Measurements from ENCODE around the gene TNFRSF17. TPM values are rescaled to one million over a fixed set of nuclear protein-coding genes. Genes with fewer than 3 reads are reported as not detected.

The TNFRSF17 gene
- total and polyA plus RNA-seq, 2 donors (not counting 1 experiment from before 2014, with no cell fraction given) = not detected

GRCh38 chr16:11980136-11980844 lies 15.3 kb downstream of the TNFRSF17 start:
- Histone ChIP-seq H3K79me2 (ENCODE audit: control insufficient read depth, insufficient read depth, low read length) (peaks cover 13% of the 10 kb centered on the region), H3K9ac (ENCODE audit: insufficient read depth, low read length) (no peak overlapping the region)

GRCh38 chr16:11985250-11985649 lies 20.2 kb downstream of the TNFRSF17 start:
- no peak overlapping the region for H3K4me2 ChIP-seq (ENCODE audit: extremely low read depth, insufficient read depth, low read length)
- no peaks in the 10 kb centered on the region for H4K20me1 ChIP-seq (ENCODE audit: control insufficient read depth, extremely low read depth, insufficient read depth, low read length)
- no peak overlapping the region for H3K9ac ChIP-seq (ENCODE audit: insufficient read depth, low read length)
- H3K79me2 ChIP-seq (ENCODE audit: control insufficient read depth, insufficient read depth, low read length) = peaks cover 4% of the 10 kb centered on the region
- no peak overlapping the region for H3K4me3 ChIP-seq (replicated peaks in 1 of 4; ENCODE audit: control extremely low read depth in 1 of 4, insufficient read depth in 1 of 4, low read depth in 3 of 4, low read length in 4 of 4)
- no peaks in the 10 kb centered on the region for H3K4me1 ChIP-seq (ENCODE audit: control insufficient read depth, extremely low read depth, insufficient read depth, low read length)
- H3K9me3 ChIP-seq (ENCODE audit: control insufficient read depth, insufficient read depth, low read depth, low read length) = no peaks in the 10 kb centered on the region
- no peak overlapping the region for H3K27ac ChIP-seq (ENCODE audit: insufficient read depth, low read length)
- no peak overlapping the region for H2AFZ ChIP-seq (ENCODE audit: low read length)
- H3K27me3 ChIP-seq (ENCODE audit: control insufficient read depth, insufficient read depth, low read length) = no peaks in the 10 kb centered on the region
- H3K36me3 ChIP-seq (ENCODE audit: control insufficient read depth, insufficient read depth, low read length) = no peaks in the 10 kb centered on the region
- no peak for TF ChIP-seq EZH2 (IDR thresholded peaks at IDR 0.05; ENCODE audit: low read length, missing control alignments)
- no peak for TF ChIP-seq CTCF (conservative IDR thresholded peaks at IDR 0.05 in 1 of 2, IDR thresholded peaks at IDR 0.05 in 1 of 2; ENCODE audit: low read depth in 1 of 2, low read length in 2 of 2)
- no peak for DNase-seq (ENCODE audit: low read depth in 2 of 2)

More at GRCh38 chr16:11980136-11980844, 15.3 kb downstream of the TNFRSF17 start:
- peak in 1 of 2 donors; percentile 16 for DNase-seq (ENCODE audit: low read depth in 2 of 2)
- Histone ChIP-seq H3K27ac (ENCODE audit: insufficient read depth, low read length) (no peak overlapping the region), H2AFZ (ENCODE audit: low read length) (no peak overlapping the region), H3K4me3 (replicated peaks in 1 of 4; ENCODE audit: control extremely low read depth in 1 of 4, insufficient read depth in 1 of 4, low read depth in 3 of 4, low read length in 4 of 4) (no peak overlapping the region), H3K4me1 (ENCODE audit: control insufficient read depth, extremely low read depth, insufficient read depth, low read length) (no peaks in the 10 kb centered on the region), H3K36me3 (ENCODE audit: control insufficient read depth, insufficient read depth, low read length) (no peaks in the 10 kb centered on the region), H4K20me1 (ENCODE audit: control insufficient read depth, extremely low read depth, insufficient read depth, low read length) (no peaks in the 10 kb centered on the region), H3K4me2 (ENCODE audit: extremely low read depth, insufficient read depth, low read length) (no peak overlapping the region), H3K9me3 (ENCODE audit: control insufficient read depth, insufficient read depth, low read depth, low read length) (no peaks in the 10 kb centered on the region), H3K27me3 (ENCODE audit: control insufficient read depth, insufficient read depth, low read length) (no peaks in the 10 kb centered on the region)
- TF ChIP-seq EZH2 (IDR thresholded peaks at IDR 0.05; ENCODE audit: low read length, missing control alignments) (no peak), CTCF (conservative IDR thresholded peaks at IDR 0.05 in 1 of 2, IDR thresholded peaks at IDR 0.05 in 1 of 2; ENCODE audit: low read depth in 1 of 2, low read length in 2 of 2) (no peak)

GRCh38 chr16:11986521-11987057 lies 21.6 kb downstream of the TNFRSF17 start:
- no peak overlapping the region for H2AFZ ChIP-seq (ENCODE audit: low read length)
- no peaks in the 10 kb centered on the region for H3K4me1 ChIP-seq (ENCODE audit: control insufficient read depth, extremely low read depth, insufficient read depth, low read length)
- no peaks in the 10 kb centered on the region for H4K20me1 ChIP-seq (ENCODE audit: control insufficient read depth, extremely low read depth, insufficient read depth, low read length)
- H3K27ac ChIP-seq (ENCODE audit: insufficient read depth, low read length) = no peak overlapping the region
- DNase-seq (ENCODE audit: low read depth in 2 of 2) = peak; percentile 45 to 65
- H3K36me3 ChIP-seq (ENCODE audit: control insufficient read depth, insufficient read depth, low read length) = no peaks in the 10 kb centered on the region
- H3K4me3 ChIP-seq (replicated peaks in 1 of 4; ENCODE audit: control extremely low read depth in 1 of 4, insufficient read depth in 1 of 4, low read depth in 3 of 4, low read length in 4 of 4) = no peak overlapping the region
- H3K79me2 ChIP-seq (ENCODE audit: control insufficient read depth, insufficient read depth, low read length) = peaks cover 3% of the 10 kb centered on the region
- H3K9me3 ChIP-seq (ENCODE audit: control insufficient read depth, insufficient read depth, low read depth, low read length) = no peaks in the 10 kb centered on the region
- no peak overlapping the region for H3K9ac ChIP-seq (ENCODE audit: insufficient read depth, low read length)
- H3K4me2 ChIP-seq (ENCODE audit: extremely low read depth, insufficient read depth, low read length) = no peak overlapping the region
- no peak for TF ChIP-seq CTCF (conservative IDR thresholded peaks at IDR 0.05 in 1 of 2, IDR thresholded peaks at IDR 0.05 in 1 of 2; ENCODE audit: low read depth in 1 of 2, low read length in 2 of 2)
- no peak for TF ChIP-seq EZH2 (IDR thresholded peaks at IDR 0.05; ENCODE audit: low read length, missing control alignments)
- no peaks in the 10 kb centered on the region for H3K27me3 ChIP-seq (ENCODE audit: control insufficient read depth, insufficient read depth, low read length)

Measured in fibroblast of lung (primary cell).